ENCODE data around the gene GBP1. TPM values are rescaled to one million over a fixed set of nuclear protein-coding genes. Genes with fewer than 3 reads are reported as not detected.
"Not testable (repeated sequence)": the region's sequence is repeated elsewhere in the genome, so short reads cannot be mapped to it uniquely, and the experiment has no call there.

GBP1 gene
- total RNA-seq, 1 donor from 2014 or later, result 6.1 TPM

DNA sequence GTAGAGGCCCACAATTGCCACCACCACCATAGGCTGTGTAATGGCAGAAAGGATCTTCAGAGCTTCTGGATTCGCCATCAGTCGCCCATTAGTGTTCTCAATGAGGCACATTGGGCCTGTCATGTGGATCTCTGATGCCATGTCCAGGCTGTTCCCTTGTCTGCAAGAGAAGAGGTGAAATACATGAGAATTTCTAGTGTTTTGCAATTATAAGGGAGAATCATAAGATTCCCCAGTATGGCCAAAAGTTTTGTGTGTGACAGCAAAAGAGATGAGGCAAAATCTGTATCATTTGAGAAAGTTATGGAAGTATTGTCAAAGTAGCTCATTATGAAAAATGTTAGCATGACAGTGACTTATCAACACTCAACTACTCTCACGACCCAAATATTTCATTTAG, 1.9 kb downstream of the GBP1 start:
- ATAC-seq (no peak), DNase-seq (no peak)
- intact Hi-C loops (cut with micrococcal nuclease), result no loop called here

DNA sequence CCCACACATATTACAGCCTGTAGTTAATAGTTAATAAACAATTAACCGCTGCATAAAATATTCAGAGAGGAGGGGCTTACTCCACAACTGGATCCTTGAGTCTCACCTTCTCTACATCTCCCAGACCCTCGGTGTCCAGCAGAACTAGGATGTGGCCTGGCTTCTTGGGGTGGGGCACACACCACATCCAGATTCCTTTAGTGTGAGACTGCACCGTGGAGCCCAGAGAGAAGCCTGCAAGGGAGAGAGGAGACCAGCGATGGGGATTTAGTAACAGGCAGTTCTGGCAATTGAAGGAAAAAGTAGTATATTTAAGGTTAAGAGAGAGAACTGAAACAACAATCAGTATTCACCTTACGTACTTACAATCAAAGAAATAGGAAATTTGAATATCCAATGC, 4.9 kb downstream of the GBP1 start:
- intact Hi-C loops (cut with micrococcal nuclease), result no loop called here
- DNase-seq, result no peak
- ATAC-seq, result no peak

DNA sequence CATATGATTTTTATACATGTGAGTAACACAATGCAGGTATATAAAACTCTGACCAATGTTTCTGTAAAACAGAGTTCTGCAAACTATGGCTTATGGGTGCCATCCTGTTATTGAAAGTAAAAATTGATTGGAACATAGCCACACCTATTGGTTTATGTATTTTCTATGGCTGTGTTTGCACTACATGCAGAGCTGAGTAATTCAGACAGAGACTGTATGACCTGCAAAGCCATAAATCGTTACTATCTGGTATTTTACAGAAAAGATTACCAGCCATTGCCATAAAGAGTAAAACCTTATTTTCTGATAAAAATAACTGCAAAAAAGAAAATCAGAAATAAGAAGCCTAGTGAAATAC, 13.1 kb downstream of the GBP1 start:
- intact Hi-C loops (cut with micrococcal nuclease), result no loop called here
- no peak for ATAC-seq

DNA sequence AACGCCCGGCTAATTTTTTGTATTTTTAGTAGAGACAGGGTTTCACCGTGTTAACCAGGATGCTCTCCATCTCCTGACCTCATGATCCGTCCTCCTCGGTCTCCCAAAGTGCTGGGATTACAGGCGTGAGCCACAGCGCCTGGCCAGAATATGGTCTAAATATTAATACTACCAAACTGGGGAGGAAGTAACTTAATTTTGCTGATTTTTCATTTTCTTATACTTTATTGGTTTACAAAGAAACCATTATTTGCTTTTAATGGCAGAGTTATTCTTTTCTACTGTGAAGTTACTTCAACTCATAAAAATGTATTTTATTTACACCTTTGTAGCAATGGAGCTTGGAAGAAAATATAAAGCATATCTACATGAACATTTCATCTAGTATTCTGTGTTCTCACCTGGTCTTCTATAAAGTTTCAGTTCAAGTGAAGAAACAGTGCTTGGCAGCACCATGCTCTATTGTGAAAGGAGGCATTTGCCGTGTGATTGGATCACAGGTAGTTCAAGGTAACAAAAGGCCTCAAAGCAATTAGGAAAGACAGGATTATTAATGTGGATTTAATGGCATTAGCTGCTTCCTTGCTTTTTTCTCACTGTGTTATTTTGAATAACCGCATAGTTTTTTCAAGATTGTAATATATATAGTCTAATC, 13.6 kb downstream of the GBP1 start:
- intact Hi-C loops (cut with micrococcal nuclease), result no loop called here
- DNase-seq, result no peak
- no peak for ATAC-seq

More for the DNA sequence above, 13.1 kb downstream of the GBP1 start:
- no peak for DNase-seq

DNA sequence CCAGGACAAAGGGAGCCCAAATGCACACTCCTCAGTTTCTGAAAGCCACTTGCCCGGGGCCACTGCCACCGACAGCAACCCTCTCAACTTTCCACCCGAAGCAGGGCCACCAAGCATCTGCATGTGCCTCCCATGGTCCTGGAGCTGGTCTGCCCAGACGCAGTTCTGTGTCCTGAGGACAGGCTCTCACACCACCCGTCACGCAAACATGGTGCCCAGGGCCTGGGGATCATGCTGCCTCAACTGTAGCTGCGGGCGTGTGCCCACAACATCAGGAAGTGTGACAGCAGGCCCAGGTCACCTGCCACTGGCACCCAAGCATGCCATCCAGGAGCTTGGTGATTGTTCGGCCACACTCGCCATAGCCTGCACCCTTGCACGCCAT, 14.4 kb downstream of the GBP1 start:
- intact Hi-C loops (cut with micrococcal nuclease), result no loop called here
- no peak for DNase-seq
- no peak for ATAC-seq

DNA sequence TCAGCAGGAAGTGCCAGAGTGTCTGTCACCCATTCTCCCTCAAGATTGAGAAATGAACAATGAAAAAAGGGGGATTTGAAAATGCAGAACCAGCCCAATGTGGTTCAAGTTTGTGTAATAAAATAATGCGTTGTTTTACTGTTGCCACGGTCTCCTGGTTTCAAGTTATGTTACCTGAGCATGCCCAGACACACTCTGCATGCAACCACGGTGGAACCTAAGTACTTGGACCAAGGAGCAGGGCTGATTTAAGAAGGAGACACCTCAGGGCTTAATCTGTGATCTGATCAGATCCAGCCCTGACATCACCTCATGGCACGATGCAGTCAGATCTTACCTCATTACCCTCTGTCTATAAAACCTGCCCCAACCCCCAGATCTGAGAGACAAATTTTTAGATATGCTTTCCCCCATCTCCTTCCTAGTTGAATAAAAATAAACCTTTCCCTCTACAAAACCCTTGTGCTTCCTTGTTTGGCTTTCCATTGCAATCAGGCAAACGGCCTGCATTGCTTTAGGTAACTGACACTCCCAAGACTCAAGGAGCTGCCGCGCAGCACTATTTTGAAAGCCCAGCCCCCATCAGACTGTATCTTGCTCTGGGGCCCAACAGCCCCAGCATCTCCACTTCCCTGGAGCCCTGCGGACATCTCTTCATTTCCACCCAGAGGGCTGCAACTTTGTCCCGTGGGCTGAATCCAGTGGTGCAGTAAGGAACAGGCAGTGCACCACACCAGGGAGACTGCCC, 14.9 kb downstream of the GBP1 start:
- ATAC-seq; DNase-seq; intact Hi-C loops (cut with micrococcal nuclease): not testable (repeated sequence)

DNA sequence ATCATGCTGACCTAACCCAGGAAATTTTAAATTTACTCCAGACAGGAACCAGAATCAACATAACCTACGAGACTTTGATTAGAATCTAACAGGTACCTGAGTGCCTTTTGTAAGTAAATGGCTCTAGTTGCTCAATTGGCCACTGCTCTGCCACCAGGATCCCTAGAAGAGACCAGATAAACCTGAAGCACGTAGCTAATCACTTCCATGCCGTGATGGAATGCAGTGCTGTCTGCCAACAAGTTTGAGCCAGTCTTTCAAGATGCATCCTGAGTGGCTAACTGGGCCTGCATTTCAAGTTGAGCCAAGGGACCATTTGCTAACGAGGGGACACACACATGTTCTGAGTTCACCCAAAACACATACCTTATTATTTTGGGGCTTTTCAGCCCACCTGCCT, 15.8 kb downstream of the GBP1 start:
- intact Hi-C loops (cut with micrococcal nuclease), result not testable (repeated sequence)

DNA sequence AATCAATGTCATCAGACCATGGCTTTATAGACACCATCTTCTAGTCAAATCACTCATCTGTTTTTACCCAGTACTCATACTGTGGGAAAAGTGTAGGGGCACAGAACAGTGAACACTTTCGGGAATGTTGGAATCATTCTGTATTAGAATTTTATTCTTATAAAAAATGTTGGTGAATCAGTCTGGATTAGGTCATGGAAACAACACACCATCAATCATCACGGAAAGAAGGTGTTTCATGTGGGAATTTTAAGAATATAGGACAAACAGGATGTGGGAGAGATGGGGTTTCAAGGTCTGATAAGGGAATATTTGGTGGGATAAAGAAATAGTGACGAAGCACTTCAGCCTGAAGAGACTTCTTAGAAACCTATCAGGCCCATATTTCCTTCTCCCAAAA, 17.3 kb downstream of the GBP1 start:
- DNase-seq (no peak), ATAC-seq (no peak)
- intact Hi-C loops (cut with micrococcal nuclease), result no loop called here

More for the DNA sequence above, 15.8 kb downstream of the GBP1 start:
- DNase-seq, ATAC-seq: not testable (repeated sequence)

DNA sequence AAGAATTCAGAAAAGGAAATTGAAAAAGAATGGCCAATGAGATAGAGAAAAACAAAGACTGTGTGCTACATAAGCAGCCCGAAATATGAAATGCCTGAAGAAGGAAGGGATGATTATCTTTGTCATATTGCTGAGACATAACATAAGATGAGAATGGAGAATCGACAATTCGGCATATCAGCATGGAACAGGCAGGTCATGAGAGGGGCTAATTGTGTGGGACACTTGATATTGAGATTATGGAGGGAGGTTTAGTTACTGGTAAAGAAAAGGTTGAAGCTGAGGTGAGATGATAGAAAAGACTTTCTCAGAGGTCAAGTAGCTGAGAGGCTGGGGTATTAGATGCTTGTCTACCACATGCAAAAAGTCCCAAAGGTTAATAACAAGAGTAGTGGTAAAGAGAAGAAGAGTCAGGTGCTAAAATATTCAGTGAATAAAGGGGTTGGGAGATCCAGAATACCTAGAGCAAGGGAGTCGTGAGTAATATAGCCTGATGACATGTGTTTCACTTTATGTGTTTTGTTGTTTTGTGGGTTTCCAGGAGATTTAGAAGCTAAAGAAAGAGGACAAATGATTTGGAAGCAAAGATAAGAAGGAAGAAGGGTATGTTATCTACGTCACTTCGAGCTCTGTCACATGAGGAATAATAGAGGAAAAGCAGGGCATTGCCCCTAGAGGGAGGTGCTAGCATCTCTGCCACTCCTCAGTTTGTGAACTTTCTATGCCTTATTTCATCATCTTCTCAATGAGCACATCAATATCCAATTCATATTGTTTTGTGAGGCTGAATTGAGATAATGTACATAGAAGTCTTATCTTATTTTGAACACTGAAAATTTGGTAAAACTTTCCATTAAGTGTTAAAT, 18.5 kb downstream of the GBP1 start:
- ATAC-seq; intact Hi-C loops (cut with micrococcal nuclease); DNase-seq: not testable (repeated sequence)

DNA sequence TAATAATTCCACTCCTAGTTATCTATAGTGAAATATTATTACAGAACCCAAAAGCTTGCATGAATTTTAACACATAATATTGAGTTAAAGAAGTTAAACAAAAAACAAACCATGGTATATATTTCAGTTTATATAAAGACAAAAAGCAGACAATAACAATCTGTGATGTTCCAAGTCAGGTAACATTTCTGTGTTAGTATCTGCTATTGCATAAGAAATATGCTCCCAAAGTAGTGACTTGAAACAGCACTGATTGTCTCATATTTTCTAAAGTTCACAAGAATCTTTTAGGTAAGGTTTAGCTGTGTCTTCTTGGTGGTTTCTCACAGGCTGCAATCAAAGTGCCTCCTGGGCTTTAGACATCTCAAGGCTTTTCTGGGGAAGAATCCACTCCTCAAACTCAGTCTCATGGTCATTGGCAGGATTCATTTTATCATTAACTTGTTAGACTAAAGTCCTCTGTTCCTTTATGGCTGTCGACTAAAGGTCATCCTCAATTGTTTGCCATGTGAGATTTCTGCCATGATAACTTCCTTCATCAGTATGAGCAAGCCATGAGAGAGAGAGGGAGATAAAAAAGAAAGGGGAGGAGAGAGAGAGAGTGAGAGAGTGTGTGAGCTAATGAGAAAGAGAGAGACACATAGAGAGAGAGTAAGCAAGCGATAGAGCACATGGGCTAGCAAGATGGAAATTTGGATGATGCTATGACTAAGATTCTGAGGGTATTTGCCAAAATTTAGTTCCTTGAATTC, 19.9 kb downstream of the GBP1 start:
- DNase-seq (no peak), ATAC-seq (no peak)
- intact Hi-C loops (cut with micrococcal nuclease), result no loop called here

DNA sequence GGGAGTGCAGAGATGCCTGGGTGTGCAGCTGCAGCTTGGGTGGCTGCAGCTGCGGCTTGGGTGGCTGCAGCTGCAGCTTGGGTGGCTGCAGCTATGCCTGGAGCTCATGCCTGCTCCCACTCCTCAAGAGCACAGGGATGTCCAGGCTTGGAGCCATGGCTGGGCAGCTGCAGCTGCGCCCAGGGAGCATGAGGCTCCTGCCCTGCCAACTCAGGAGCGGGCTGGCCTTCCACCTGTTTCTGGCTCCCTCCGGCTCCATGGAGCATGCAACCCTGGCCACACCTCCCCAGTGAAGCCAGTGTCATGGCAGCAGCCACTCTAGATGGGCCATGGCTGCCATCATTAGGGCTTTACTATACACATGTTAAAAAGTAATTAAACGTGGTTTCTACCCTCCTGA, 21.1 kb downstream of the GBP1 start:
- ATAC-seq (no peak), DNase-seq (no peak)
- intact Hi-C loops (cut with micrococcal nuclease), result no loop called here

DNA sequence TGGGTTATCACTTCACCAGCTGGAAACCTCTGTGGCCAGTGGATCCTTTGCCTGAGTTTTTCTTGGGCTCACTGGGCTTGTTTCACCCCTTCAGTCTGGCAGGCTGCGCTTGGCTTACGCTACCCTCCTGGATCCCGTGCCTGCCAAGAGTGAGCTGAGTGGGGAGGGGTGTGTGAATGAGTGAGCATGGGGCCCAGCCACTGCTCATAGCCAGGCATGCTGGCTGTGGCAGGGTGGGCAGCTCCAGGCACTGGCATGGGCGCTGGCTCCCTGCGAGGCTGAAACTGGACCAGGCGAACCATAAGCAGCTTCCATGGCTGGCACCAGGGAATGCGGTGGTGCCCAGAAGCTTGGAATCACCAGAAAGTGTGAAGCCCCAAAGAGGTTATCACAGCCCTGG, 22.5 kb downstream of the GBP1 start:
- intact Hi-C loops (cut with micrococcal nuclease), result no loop called here
- no peak for ATAC-seq
- no peak for DNase-seq

DNA sequence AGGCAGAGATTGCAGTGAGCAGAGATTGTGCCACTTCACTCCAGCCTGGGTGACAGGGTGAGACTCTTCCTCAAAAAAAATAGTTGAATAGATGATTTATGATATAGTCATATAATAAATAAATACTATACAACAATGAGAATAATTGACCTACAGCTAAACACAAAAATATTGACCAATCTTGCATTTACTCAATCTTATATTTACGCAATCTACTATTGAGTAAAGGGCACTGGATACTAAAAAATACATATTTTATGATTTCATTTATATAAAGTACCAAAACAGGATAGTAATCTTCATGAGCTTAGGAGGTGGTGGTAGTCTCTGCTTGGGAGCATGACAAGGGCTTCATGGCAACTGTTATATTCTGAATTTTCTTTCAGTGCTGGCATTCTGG, 23.3 kb downstream of the GBP1 start:
- intact Hi-C loops (cut with micrococcal nuclease), result no loop called here
- ATAC-seq (no peak), DNase-seq (no peak)

DNA sequence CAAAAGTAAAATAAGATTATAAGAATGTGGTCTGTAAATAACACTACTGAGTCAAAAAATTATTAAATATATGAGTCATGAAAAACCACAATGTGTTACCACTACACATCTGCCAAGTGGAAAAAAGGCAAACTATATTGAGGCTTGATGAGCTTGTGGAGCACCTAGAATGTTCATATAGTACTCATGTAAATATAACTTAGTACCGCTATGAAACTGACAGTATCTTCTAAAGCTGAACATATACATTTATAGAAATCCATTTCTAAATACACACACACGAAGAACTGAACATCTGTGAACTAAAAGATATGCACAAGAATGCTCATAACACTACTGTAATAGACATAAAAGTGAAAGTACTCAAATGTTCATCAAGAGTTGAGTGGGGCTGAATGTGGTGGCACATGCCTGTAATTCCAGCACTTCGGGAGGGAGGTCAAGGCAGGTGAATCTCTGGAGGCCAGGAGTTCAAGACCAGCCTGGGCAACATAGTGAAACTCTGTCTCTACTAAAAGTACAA, 23.8 kb downstream of the GBP1 start:
- no peak for DNase-seq
- no peak for ATAC-seq
- intact Hi-C loops (cut with micrococcal nuclease), result no loop called here

DNA sequence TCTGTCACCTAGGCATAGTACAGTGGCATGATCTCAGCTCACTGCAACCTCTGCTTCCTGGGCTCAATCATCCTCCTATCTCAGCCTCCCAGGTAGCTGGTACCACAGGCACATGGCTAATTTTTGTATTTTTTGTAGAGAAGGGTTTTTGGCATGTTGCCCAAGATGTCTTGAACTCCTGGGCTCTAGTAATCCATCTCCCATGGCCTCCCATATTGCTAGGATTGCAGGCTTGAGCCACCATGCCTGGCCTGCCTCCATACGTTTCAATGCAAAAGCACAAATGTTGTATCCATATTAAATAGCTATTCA, 24.7 kb downstream of the GBP1 start:
- intact Hi-C loops (cut with micrococcal nuclease), result no loop called here
- DNase-seq, result no peak
- ATAC-seq, result no peak

DNA sequence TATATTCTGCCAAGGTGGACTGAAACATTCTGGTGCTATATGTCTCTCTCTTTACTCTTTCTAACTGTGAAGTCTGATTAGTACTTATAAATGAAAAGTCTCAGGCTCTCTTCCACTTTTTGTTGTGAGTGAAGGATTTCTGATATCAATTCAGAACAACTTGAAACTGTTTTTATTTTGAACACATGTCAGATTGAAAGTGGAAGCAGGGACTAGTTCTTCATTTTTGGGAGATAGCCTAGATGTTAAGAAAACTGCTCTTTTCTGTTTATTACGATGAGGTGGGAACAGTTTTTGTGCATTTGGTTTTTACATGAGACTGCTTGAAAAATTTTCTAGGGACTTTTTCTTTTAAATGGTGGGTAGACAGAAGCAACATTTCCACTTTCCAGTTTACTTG, 27.8 kb downstream of the GBP1 start:
- ATAC-seq (no peak), DNase-seq (no peak)
- intact Hi-C loops (cut with micrococcal nuclease), result no loop called here

DNA sequence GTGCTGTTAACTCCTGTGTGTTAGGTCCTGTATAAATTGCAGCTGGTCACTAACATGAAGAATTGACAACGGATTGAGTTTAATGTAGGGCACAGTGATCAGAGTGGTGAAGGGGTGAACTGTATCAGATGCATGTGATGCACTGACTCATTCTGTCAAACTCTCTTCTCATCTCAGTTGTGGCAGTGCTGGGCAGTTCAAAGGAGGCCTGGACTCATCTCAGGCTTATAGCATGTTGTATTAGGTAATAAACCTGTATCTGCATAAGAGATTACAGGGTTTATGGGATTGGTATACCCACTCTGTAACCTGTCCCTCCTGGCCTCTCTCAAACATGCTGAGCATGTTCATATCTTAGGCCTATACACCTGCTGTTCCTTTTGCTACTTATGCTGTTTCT, 29.9 kb downstream of the GBP1 start:
- intact Hi-C loops (cut with micrococcal nuclease), result no loop called here
- DNase-seq (no peak), ATAC-seq (no peak)

DNA sequence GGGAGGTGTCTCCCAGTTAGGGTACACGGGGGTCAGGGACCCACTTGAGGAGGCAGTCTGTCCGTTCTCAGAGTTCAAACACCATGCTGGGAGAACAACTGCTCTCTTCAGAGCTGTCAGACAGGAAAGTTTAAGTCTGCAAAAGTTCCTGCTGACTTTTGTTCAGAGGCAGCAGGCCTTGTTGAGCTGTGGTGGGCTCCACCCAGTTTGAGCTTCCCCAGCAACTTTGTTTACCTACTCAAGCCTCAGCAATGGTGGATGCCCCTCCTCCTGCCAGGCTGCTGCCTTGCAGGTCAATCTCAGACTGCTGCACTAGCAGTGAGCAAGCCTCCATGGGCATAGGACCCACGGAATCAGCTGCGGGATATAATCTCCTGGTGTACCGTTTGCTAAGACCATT, 31.0 kb downstream of the GBP1 start:
- ATAC-seq; intact Hi-C loops (cut with micrococcal nuclease): not testable (repeated sequence)

DNA sequence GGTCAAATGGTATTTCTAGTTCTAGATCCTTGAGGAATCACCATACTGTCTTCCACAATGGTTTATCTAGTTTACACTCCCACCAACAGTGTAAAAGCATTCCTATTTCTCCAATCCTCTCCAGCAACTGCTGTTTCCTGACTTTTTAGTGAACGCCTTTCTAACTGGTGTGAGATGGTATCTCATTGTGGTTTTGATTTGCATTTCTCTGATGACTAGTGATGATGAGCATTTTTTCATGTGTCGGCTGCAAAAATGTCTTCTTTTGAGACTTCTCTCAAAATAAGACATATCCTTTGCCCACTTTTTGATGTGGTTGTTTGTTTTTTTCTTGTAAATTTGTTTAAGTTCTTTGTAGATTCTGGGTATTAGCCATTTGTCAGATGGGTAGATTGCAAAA, 36.0 kb downstream of the GBP1 start:
- DNase-seq; intact Hi-C loops (cut with micrococcal nuclease); ATAC-seq: not testable (repeated sequence)

More for the DNA sequence above, 31.0 kb downstream of the GBP1 start:
- not testable (repeated sequence) for DNase-seq
